ENCODE data around the gene CACNA2D2. TPM values are rescaled to one million over a fixed set of nuclear protein-coding genes. Genes with fewer than 3 reads are reported as not detected.

The CACNA2D2 gene
- total RNA-seq, 1 donor: not detected

DNA sequence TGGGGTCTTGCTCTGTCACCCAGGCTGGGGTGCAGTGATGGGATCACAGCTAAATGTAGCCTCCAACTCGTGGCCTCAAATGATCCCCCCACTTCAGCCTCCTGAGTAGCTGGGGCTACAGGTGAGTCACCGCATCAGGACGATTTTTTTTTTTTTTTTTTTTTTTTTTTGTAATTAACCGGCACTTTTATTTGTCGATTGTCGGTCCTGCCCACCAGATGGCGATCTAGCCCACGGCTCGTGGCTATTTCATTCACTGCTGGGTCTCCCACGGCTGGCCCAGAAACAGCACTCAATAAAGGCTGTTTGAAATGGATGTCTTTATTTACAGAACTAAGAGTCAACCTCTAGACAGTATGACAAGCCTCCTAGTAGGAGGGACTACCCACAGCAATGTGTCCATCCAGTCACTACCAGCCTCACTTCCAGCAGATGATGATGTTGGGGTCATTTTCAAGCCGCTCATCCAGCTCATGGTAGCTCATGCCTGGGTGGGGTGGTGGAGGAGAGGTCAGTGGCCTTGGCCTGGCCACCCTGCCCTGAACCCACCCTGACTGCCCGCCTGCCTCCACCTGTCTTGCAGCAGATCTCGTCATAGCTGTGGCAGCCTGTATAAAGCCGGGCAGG is 156.1 kb downstream of the CACNA2D2 start:
- Histone ChIP-seq H3K36me3 (ENCODE audit: insufficient read depth, low read length) (peaks cover 21% of the 10 kb centered on the region), H3K9me3 (ENCODE audit: low read depth, low read length) (no peaks in the 10 kb centered on the region), H4K20me1 (ENCODE audit: insufficient read depth, low read length) (peaks cover 8% of the 10 kb centered on the region), H3K4me3 (ENCODE audit: insufficient read depth, low read length) (no peak overlapping the region), H3K4me1 (ENCODE audit: insufficient read depth, low read length) (peaks cover 28% of the 10 kb centered on the region), H3K27me3 (ENCODE audit: insufficient read depth, low read length) (no peaks in the 10 kb centered on the region), H2AFZ (ENCODE audit: low read length) (no peak overlapping the region), H3K79me2 (ENCODE audit: insufficient read depth, low read length) (peaks cover 32% of the 10 kb centered on the region), H3K27ac (ENCODE audit: low read depth, low read length) (peak overlapping the region; percentile 29), H3K4me2 (ENCODE audit: insufficient read depth, low read length) (no peak overlapping the region)
- DNase-seq (ENCODE audit: insufficient read length, low spot score, missing footprints): peak; percentile 96
- TF ChIP-seq, protein P1, sequence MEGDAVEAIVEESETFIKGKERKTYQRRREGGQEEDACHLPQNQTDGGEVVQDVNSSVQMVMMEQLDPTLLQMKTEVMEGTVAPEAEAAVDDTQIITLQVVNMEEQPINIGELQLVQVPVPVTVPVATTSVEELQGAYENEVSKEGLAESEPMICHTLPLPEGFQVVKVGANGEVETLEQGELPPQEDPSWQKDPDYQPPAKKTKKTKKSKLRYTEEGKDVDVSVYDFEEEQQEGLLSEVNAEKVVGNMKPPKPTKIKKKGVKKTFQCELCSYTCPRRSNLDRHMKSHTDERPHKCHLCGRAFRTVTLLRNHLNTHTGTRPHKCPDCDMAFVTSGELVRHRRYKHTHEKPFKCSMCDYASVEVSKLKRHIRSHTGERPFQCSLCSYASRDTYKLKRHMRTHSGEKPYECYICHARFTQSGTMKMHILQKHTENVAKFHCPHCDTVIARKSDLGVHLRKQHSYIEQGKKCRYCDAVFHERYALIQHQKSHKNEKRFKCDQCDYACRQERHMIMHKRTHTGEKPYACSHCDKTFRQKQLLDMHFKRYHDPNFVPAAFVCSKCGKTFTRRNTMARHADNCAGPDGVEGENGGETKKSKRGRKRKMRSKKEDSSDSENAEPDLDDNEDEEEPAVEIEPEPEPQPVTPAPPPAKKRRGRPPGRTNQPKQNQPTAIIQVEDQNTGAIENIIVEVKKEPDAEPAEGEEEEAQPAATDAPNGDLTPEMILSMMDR (IDR thresholded peaks at IDR 0.05; ENCODE audit: extremely low read depth, low read depth, low read length): peak; percentile 82

DNA sequence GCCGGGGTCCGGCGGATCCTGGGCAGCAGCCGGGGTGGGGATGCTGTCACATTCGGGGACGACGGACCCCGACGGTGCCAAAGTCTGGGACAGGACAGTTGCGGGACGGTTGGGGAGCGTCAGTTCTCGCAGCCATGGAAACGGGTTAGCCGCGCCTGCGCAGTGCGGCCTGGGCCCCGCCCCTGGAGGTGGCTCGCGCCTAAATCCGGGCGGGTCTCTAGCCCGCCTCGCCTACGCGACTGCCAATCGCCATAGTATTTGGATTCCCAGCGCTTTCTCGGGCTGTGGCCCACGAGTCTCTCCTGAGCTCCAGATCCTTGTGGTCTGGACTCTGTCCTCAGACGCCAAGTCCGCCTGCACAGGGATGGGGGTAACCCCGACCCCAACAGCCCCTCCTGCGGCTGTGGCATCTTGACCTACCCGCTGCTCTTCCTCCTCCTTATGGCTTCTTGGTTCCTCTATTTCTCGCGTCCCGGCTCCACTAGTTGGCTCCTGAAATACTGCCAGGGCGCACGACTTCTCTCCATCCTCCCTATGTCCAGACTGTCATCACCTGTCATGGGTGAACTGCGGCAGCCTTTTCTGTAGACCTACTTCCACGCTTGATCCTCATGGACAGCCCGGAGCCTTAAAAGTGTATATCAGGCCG is 157.7 kb downstream of the CACNA2D2 start, which contains the start of gene ZMYND10:
ZMYND10 (minus strand) TSS at position 147 of the 649 bp plus-strand sequence. CDS start 153 bp downstream, outside the sequence.
- DNase-seq (ENCODE audit: insufficient read length, low spot score, missing footprints): peak; percentile 98

DNA sequence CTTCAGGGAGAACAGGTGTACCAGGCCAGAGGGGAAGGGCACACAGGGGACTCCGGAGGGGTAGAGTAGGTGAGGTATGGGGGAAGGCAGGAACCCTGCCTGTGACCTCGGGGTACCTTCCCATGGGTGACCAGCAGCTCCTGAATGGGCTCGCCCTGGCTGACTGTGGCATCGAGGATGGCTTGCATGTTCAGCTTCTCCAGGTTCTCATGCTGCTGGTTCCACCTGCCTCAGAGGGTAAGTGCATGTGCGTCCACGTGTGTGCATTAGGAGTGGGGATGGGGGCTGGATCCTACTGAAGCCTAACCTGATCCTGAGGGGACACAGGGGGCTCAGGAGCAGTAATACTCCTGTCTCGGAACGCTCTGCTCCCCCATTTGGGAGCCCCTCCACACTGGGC is 158.4 kb downstream of the CACNA2D2 start:
- peaks cover 21% of the 10 kb centered on the region for H3K79me2 ChIP-seq (ENCODE audit: insufficient read depth, low read length)
- no peaks in the 10 kb centered on the region for H3K9me3 ChIP-seq (ENCODE audit: low read depth, low read length)
- H3K4me1 ChIP-seq (ENCODE audit: insufficient read depth, low read length): peaks cover 24% of the 10 kb centered on the region
- no peaks in the 10 kb centered on the region for H4K20me1 ChIP-seq (ENCODE audit: insufficient read depth, low read length)
- H2AFZ ChIP-seq (ENCODE audit: low read length): peak overlapping the region; percentile 94
- H3K36me3 ChIP-seq (ENCODE audit: insufficient read depth, low read length): peaks cover 17% of the 10 kb centered on the region
- no peak overlapping the region for H3K27ac ChIP-seq (ENCODE audit: low read depth, low read length)
- peak overlapping the region; percentile 76 for H3K4me3 ChIP-seq (ENCODE audit: insufficient read depth, low read length)
- peak overlapping the region; percentile 96 for H3K4me2 ChIP-seq (ENCODE audit: insufficient read depth, low read length)
- no peaks in the 10 kb centered on the region for H3K27me3 ChIP-seq (ENCODE audit: insufficient read depth, low read length)
- DNase-seq (ENCODE audit: insufficient read length, low spot score, missing footprints): no peak
- TF ChIP-seq, protein P1 (IDR thresholded peaks at IDR 0.05; ENCODE audit: extremely low read depth, low read depth, low read length): no peak

More for the DNA sequence above, 157.7 kb downstream of the CACNA2D2 start, which contains the start of gene ZMYND10:
- Histone ChIP-seq H3K4me3 (ENCODE audit: insufficient read depth, low read length) (peak within 1 kb of the TSS; percentile 76), H3K27ac (ENCODE audit: low read depth, low read length) (no peak within 1 kb of the TSS), H3K9me3 (ENCODE audit: low read depth, low read length) (no peaks in the 10 kb centered on the region), H2AFZ (ENCODE audit: low read length) (peak within 1 kb of the TSS; percentile 94), H3K27me3 (ENCODE audit: insufficient read depth, low read length) (no peaks in the 10 kb centered on the region), H4K20me1 (ENCODE audit: insufficient read depth, low read length) (no peaks in the 10 kb centered on the region), H3K4me2 (ENCODE audit: insufficient read depth, low read length) (peak within 1 kb of the TSS; percentile 96), H3K36me3 (ENCODE audit: insufficient read depth, low read length) (peaks cover 17% of the 10 kb centered on the region), H3K79me2 (ENCODE audit: insufficient read depth, low read length) (peaks cover 21% of the 10 kb centered on the region), H3K4me1 (ENCODE audit: insufficient read depth, low read length) (peaks cover 24% of the 10 kb centered on the region)
- TF ChIP-seq, protein P1 (IDR thresholded peaks at IDR 0.05; ENCODE audit: extremely low read depth, low read depth, low read length): no peak
